ENCODE data around the gene MCTP2.
"Not testable (repeated sequence)": the region's sequence is repeated elsewhere in the genome, so short reads cannot be mapped to it uniquely, and the experiment has no call there.

The MCTP2 gene

GRCh38 chr15:94455297-94455696 is 223.9 kb downstream of the MCTP2 start:
- DNase-seq (ENCODE audit: low read depth) = no peak

DNA sequence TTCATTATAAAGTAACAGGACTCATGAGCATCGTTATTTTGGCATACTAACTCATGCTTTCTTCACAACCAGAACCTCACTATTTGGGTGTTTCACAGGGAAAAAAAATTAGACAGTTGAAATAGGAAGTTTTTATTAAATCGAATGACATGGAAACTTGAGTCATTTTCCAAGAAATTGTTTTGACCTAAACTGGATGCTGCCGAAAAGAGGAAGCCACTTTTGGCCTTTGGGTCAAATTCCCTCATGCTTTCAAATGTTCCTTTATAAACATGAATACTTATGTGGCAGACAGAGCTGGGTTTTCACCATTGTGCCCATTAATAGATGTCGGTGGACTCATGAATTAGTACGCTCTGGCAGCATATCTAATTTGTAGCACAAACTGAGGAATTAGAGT is 224.9 kb downstream of the MCTP2 start:
- no peak for DNase-seq (ENCODE audit: low read depth)

DNA sequence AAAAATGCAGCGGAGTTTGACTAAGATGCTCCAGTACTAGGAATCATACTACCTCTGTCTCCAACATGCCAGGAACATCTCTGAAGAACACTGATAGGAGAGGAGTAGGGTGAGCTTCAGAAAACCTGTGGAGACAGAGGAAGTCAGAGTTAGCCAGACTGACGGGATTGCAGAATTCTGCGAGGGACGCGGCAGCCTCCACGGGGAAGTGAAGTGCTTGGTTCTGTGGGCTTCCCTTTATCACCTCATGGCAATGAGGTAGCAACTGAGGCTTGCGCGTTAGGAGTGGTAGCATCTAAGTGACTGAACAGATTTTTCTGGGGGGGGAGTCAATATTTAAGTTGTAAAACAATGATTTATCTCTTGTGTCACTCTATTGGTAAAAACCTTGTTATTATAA is 226.3 kb downstream of the MCTP2 start:
- no peak for DNase-seq (ENCODE audit: low read depth)

GRCh38 chr15:94460624-94461023 is 229.3 kb downstream of the MCTP2 start:
- DNase-seq (ENCODE audit: low read depth) = no peak

DNA sequence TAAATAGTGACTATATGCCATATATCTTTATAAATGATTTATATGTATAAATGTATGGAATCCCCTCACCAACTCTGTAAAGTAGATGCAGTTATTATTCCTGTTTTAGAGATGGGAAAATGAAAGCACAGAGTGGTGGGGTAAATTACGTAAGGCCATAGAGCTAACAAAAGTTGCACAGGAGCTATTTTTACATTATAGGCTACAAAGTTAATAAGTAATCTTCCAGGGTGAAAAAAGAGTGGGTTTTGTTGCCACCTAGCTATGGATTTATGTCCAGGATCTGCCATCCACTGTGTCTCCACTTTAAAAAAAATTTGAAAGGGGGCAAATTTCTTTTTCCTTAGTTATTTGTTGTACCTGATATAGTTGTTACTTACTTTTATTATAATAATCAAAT is 235.7 kb downstream of the MCTP2 start:
- DNase-seq (ENCODE audit: low read depth) = no peak

DNA sequence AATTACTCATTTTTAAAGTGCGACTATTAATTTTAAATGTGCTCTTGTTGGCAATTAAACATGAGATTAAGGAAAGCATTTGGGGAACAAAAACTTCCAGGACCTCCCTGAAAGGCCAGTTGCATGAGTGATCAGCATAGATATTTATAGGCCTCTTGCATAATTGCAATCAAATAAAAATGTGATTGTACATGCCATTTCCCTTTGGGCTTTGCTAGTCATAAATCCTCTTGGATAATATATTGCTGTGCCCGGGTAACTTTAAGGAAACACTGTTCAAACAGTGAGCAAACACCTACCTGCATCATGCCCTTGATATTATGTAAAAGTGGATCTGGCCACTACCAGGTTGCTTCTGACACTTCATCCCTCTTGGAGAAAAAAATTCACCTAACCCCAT is 239.1 kb downstream of the MCTP2 start:
- DNase-seq (ENCODE audit: low read depth) = no peak

DNA sequence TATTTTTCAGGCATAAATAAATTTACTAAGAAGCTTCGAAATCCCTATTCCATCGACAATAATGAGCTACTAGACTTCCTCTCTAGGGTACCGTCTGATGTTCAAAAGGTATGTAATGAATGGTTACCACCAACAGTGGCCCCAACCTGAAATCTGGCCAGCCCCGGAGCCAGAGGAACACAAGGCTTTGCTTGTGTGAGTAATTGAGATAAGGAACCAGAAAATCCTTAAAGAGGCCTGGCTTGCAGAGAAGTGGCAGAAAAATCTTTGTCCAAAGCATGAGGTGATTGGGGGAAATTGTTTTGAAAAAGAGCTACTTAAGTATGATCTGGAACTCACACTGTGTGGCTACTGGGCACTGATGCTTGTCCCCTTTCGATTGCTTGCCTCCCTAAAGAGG is 245.3 kb downstream of the MCTP2 start:
- no peak for DNase-seq (ENCODE audit: low read depth)

- no peak for DNase-seq (ENCODE audit: low read depth)
Measured at GRCh38 chr15:94477913-94478553, 246.7 kb downstream of the MCTP2 start.

DNA sequence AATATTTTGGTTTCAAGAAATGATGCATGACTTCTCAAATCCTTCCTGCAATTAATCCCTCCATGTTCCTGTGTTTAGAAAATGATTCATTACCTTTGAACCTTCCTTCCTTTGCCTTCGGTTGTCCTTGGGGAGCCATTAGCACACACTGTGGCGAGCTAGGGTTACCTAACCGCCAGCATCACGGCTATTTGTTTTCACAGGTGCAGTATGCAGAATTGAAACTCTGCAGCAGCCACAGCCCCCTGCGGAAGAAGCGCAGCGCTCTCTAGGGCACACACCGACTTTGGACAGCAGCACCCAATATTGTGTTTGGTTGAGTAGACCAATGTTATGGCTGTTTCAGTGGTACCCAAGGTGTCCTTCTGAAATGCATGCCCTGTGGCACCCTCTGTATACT is 247.4 kb downstream of the MCTP2 start:
- DNase-seq (ENCODE audit: low read depth) = no peak

- no peak for DNase-seq (ENCODE audit: low read depth)
Measured at GRCh38 chr15:94480289-94480834, 249.0 kb downstream of the MCTP2 start.

- no peak for DNase-seq (ENCODE audit: low read depth)
Measured at GRCh38 chr15:94485148-94485719, 253.9 kb downstream of the MCTP2 start.

DNA sequence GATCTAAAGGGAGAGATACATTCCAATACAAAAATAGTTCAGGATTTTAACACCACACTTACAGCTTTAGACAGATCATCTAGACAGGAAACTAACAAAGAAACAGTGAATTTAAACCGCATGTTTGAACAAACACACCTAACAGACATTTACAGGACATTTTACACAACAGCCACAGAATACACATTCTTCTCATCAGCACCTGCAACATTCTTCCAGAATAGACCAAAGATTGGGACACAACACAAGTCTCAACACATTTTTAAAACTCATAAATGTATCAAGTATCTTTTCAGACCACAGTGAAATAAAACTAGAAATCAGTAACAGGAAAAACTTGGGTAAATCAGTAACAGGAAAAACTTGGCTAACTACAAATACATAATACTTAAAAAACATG is 256.3 kb downstream of the MCTP2 start:
- no peak for DNase-seq (ENCODE audit: low read depth)

- no peak for DNase-seq (ENCODE audit: low read depth)
Measured at GRCh38 chr15:94493176-94493575, 261.8 kb downstream of the MCTP2 start.

DNA sequence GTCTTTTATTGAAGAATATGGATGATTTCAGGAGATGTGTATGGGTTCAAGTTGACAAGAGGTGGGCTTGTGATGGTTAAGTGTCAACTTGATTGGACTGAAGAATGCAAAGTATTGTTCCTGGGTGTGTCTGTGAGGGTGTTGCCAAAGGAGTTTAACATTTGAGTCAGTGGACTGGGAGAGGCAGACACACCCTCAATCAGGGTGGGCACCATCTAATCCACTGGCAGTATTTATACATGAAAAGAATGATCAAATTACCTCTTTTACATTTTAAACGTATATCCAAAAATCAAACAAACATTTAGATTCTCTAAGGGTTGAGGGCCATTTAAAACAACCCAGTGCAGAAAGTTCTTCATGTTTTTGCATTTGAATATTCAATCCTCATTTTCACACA is 262.2 kb downstream of the MCTP2 start:
- DNase-seq (ENCODE audit: low read depth) = not testable (repeated sequence)

GRCh38 chr15:94494732-94495131 is 263.4 kb downstream of the MCTP2 start:
- DNase-seq (ENCODE audit: low read depth) = no peak

DNA sequence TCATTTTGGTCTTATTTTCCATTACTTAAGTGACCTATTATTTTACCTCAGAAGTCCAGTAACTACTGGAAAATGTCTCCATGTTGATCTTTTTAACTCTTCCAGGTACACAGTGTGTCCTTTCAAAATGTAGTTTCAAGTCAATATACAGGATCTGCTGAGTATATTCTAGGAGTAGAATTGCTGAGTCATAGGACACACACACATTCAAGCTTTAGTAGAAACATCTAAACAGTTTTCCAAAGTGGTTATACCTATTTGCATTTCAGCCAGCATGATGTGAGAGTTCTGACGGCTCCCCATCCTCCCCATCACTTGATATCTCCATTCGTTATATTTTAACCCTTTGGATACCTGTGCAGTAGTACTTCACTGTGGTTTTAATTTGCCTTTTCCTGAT is 271.9 kb downstream of the MCTP2 start:
- DNase-seq (ENCODE audit: low read depth) = no peak

- no peak for DNase-seq (ENCODE audit: low read depth)
Measured at GRCh38 chr15:94509259-94509658, 277.9 kb downstream of the MCTP2 start.

DNA sequence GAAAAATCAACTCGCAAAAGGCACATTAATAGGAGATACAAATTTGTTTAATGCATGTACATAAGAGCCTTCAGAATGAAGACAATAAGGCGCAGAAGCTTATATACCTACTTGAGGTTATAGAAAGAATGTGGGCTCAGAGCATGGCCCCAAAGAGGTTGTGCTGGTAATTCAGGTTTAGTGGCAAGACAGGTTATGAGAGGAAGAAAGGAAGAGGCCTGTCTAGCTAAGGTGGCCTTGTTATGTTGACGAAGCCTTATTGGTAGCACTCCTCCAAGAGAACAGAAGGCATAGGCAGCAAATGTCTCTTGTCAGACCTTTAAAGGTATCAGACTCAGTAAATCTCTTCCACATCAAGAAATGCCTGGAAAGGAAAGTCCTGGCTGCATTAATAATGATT is 290.8 kb downstream of the MCTP2 start:
- DNase-seq (ENCODE audit: low read depth) = no peak

DNA sequence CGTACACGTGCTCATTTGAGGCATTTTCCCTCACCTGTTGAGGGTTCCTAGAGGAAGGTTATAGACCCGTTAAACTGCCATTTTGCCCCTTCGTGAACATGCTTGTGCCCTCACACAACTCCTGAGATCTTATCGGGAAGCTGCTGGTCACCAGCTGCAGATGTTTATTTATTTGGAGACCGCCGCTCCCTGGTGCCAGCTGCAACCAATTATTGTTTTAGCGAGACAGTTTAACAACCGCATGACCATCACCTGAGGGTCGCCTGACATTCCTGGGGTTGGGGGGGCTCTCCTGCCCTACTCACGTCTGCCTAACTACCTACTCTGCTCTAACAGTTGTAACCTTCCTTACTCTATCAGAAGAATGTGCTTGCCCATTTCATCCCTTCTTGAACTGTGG is 292.5 kb downstream of the MCTP2 start:
- DNase-seq (ENCODE audit: low read depth) = no peak

GRCh38 chr15:94524565-94524964 is 293.2 kb downstream of the MCTP2 start:
- DNase-seq (ENCODE audit: low read depth) = no peak

- no peak for DNase-seq (ENCODE audit: low read depth)
Measured at GRCh38 chr15:94526071-94526689, 294.8 kb downstream of the MCTP2 start.

- DNase-seq (ENCODE audit: low read depth) = no peak
Measured at GRCh38 chr15:94532226-94532625, 300.9 kb downstream of the MCTP2 start.
